Cortex of kidney (tissue), 1 donor: ENCODE results near the gene ANKS1B.
"Not testable (repeated sequence)": the region's sequence is repeated elsewhere in the genome, so short reads cannot be mapped to it uniquely, and the experiment has no call there.

Source experiments
- DNase-seq: peaks from one replicate; lab custom pipeline; 2025; lab: John Stamatoyannopoulos, UW

Gene ANKS1B

DNA sequence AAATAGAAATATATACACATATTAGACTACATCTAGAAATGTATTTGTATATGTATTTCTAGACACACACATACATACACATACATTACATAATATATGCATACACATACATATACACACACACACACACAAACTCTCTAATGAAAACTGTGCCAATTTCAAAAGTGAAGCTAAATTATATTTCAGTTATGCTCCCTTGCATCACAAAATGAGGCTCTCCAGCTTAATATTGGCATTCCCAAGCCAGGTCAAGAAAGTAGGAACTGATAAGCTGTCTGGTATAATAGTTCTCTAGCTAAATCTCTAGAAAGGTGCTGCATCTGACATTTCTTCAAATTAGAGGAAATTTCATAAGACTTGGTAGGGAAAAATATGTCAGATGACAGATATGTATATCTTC lies 280.3 kb downstream of the ANKS1B start:
- no peak for DNase-seq

DNA sequence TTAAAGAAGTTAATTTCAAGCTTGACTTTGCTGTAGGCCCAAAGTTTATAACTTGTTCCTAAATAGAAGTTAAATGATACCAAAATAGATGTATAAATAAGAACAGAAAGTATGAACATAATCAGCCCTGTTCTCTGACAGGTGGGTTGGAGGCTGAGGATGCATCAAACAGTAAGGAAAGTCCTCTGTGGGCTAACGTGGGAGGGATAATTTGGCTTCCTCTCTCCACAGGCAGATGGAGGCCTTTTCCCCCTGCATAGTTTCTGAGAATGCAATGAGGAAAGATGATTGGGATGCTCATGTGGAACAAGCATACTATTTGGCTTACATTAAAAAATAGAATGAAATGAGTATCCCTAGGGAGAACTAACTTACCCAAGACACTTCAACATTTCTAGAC lies 280.7 kb downstream of the ANKS1B start:
- DNase-seq = no peak

DNA sequence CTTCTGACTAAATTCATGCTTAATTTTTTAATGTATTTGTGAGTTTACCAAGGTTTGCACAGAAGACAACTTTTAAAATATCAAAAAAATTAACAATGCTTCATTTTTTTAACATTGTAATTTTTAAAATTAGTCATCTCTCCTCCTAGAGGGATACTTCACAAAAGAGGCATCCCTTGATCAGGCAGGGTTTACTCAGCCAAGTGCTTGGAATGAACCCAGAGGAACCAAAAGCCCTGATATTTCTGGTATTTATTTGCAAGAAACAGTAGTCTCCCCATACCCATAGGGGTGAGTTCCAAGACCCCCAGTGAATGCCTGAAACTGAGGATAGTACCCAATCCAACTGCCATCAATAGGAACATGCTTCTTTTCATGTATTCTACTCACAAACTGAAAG lies 284.7 kb downstream of the ANKS1B start:
- no peak for DNase-seq

DNA sequence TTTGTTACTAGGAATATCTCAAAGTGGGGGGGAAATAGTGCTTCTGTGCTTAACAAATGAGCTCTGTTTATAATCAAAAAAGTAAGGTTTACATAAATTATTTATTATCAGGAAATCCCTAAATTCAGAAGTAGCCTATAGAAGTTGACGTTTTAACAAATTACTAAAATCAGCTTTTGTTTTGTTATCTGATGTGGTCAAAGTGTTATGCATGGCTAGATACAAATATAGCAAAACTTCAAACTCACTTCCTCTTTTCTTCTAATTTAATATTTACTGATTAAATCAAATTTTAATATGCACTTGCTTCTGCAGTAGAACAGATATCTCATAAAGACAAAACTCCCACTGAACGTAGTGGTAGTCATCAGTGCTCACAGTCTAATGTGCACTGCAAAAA lies 289.7 kb downstream of the ANKS1B start:
- no peak for DNase-seq

DNA sequence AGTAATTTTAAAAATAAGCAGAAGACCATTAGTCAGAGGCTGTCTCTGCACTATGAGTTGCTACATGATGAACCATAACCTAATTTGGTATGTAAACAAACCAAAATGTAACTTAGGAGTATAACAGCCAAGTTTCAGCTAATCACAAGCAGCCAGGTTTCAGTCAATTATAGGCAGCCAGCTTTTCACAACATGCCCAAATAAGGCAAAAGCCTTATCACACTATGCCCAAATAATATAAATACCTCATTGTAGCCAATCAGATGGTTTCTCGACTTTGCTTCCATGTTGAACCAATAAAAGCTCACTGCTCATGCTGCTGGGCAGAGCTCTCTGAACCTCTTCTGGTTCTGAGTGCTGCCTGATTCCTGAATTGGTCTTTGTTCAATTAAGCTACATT lies 298.6 kb downstream of the ANKS1B start:
- DNase-seq = no peak

DNA sequence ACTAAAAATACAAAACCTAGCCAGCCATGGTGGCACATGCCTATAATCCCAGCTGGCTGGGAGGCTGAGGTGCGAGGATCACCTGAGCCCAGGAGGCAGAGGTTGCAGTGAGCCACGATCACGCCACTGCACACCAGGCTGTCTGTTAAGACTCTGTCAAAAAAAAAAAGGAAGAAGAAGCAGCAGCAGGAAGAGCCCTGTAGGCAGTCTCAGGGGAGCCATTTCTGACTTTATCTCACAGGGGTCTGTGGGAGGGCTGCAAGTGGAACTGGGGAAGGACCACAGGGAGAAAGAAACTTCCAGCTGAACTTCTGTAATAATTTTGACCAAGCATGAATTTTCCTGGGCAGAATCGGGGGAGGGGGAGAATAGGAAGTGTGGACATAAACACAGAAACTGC lies 304.5 kb downstream of the ANKS1B start:
- DNase-seq = no peak

DNA sequence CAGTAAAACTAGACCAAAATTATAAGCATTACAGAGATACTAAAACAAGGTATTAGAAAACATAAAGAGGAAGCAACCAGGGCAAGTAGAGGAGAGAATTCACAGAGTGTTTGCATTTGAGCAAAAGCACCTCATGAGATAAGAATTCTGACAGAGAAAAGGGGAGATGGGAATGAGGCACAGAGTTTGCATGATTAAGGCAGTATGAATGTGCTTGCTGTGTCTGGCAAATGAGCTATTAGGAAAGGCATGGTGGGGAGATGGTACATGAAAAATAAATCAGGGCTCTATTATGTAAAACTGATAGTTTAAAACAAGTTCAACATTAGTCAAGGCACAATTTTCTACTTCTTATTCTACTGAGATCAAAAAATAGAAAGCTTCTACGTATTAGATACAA lies 314.1 kb downstream of the ANKS1B start:
- no peak for DNase-seq

DNA sequence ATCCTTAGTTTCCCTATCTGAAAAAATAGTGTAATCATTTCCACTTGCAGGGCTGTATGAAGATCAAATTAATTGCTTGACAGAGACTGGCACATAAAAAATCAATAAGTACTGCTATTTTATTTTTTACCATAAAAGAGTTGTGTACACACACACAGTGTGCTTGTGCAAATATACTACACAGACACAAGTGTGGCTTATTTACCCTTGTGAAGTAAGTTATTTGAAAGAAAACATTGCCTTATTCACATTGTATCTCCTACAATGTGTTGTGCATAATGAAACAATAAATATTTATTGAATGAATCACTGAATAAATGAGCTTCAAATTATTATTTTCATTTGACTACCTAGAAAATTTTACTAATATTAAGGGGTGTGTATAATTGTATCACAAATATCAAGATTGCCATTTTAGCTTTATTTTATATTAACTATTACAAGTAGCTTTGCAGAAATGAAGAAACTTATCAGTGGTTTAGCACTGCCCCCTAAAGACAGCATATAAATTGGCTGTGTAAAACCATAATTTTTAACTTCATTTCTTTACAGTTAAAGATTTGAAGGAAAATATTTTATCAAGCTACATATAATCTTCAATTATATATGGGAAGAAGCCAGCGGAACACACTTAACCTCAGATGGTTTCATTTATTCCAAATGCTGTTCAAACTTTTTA lies 325.9 kb downstream of the ANKS1B start:
- no peak for DNase-seq

DNA sequence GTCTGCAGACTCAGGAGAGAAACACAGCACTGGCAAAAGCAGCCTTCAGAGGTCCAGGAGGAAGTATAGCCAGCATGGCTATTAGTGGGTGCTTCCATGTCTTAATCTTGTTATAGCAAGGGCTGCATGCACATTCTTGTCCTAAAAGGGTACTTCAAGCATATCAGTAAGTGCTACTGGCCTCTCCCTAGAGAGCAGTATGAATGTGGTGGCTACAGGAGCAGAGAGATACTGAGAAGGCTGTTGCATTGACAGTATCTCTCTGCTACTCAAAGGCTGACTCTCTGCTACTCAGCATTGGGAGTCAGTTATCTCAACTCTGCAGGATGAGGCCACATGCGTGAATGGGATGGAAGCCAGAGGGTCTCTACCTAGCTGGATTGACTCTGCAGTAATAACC lies 335.2 kb downstream of the ANKS1B start:
- DNase-seq = no peak

DNA sequence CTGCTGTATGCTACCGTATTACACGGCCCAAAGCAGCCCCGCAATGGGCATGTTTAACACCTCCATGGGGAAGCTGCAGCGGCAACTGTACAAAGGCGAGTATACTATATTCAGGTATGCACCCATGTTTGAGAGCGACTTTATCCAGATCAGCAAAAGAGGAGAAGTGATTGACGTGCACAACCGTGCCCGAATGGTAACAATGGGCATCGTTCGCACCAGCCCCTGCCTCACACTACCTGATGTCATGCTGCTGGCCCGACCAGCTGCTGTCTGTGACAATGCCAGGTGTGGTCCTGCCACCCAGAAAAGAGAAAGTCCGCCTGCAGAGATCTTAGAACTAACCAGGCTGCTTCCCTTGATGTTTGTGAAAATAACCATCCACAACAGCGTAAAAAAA lies 336.6 kb downstream of the ANKS1B start:
- no peak for DNase-seq

DNA sequence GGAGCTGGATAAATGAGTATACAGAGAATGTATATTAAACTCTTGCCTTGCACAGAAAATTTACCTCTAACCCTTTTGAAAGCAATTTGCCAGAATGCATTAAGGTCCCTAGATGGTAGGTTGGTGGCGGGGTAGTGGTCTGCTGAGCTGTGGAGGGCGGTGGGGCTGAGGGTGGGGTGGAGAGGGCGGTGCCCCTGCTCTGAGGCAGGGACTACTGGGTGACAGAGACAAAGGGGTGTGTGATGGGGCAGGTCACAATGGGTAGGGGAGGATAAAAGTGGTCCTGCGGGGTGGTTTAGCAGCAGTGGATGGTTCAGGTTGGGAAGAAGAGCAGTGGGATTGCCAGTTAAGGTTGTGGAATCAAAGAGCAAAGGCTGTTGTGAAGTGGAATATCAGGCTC lies 337.3 kb downstream of the ANKS1B start, which contains the start of gene GARIN6:
Gene GARIN6 (plus strand): TSS at position 301 of the 400 bp plus-strand sequence. CDS start 422 bp downstream, outside the sequence.
- DNase-seq = no peak

DNA sequence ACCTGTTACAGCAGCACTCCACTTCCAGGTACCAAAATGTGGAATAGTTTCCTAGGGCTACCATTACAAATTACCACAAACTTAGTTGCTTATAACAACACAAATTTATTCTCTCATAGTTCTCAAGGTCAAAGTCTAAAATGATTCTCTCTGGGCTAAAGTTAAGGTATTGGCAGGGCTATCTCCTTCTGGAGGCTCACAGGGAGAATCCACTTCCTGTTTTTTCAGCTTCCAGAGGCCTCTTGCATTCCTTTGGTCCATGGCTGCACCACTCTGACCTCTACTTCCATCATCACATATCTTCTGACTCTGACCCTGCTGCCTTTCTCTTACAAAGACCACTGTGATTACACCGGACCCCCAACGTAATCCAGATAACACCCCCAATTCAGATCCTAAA lies 340.1 kb downstream of the ANKS1B start:
- DNase-seq = no peak

DNA sequence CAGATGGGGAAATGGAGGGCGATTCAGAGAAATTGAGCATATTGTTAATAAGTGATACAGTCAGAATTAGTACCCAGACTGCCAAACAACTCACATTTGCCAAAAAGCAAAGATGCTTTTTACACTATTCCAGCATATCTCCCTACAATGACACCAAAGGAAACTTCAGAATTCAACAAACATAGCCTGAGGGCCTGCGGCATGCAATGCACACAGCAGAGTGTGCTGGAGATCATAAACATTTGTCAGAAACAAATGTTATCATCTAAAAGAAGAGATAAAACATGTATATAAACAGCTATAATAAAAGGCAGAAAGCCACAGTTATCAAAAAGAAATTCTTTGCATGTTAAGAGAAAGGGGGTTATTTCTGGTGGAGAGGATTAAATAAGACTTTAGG lies 357.3 kb downstream of the ANKS1B start:
- DNase-seq = no peak

DNA sequence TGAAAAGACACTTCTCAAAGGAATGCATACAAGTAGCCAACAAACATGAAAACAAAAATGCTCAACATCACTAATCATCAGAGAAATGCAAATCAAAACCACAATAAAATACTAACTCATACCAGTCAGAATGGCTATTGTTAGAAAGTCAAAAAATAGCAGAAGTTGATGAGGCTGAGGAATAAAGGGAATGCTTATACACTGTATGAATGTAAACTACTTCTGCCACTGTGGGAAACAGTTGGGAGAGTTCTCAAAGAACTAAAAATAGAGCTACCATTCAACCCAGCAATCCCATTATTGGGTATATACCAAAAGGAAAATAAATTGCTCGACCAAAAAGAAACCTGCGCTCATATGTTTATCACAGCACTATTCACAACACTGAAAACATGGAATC lies 360.1 kb downstream of the ANKS1B start:
- DNase-seq = not testable (repeated sequence)

DNA sequence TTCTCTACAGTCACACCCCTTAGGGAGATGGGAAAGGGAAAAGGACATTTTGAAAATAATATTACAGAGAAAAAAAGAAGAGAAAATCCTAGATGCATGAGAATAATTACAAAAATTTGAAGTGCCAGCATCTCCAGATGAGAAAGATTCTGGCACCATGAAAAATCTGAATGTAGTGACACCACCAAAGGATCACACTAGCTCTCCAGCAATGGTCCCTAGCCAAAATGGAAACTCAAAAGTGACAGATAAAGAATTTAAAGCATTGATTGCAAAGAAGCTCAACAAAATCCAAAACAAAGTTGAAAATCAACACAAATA lies 364.6 kb downstream of the ANKS1B start:
- no peak for DNase-seq

DNA sequence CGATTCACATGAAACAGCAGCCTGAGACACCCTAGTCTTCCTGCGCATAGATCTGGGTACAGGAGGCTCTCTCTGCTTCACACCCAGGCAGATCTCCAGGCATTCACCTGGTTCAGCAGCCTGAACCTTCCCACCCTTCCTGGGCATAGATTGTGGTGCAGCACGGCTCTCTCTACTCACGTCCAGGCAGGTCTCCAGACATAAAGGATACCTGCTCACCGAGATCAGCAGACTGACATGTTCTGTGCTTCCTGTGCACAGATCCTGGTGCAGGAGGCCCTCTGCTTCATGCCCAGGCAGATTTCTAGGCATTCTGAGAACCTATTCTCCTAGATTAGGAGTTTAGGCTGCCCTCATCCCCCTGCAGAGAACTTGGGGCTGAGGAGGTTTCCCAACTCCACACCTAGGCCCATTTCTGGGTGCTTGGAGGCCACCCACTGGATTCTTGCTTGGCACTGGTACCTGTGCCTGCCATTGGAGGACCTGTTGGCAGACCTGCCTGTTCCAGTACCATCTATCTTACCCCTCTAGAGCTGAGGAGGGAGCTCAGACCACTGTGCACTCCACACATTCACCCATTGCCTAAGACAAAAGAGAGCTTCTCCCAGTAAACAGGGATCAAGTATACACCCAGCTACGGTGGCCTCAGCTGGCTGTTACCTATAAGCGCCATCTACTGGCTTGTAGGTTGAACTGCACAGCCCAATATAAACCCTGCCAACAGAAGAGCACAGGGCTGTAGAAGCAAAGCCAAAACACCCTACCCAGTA lies 365.2 kb downstream of the ANKS1B start:
- no peak for DNase-seq

DNA sequence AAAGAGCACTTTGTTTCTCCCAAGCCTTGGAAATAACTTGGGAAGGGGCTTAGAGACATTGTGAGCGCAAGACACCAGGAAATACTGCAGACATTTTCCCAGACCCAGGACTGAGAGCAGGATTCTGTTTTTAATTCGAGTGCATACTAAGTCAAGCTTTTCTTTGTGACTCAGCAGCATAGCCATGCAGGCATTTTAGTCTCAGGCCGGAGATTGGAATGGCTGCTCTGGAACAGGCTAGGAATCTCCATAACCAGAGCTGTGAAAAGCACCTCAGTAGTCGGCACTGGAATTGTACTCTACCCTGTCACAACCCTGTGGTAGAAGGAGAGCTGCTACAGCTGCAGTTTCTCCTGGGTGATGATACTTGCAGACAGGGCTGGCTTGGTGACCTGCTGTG lies 366.1 kb downstream of the ANKS1B start:
- no peak for DNase-seq

DNA sequence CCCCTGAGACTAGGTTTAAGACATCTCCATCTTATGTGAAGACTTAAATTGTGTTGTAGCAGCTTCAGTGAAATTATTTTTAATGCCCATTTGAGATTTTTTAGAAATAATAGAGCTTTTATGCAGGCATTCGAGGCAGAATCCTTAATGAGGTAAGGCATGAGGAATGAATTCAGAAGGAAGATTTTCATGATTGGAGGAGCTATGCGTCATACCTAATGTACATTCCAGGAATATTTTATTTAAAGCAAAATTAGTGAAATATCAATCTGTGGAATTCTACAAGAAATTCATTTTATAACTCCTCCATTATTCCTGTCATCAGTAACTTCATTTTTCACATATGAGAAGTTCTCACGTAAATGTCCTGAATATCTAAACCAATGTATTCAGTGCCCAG lies 373.1 kb downstream of the ANKS1B start:
- no peak for DNase-seq

DNA sequence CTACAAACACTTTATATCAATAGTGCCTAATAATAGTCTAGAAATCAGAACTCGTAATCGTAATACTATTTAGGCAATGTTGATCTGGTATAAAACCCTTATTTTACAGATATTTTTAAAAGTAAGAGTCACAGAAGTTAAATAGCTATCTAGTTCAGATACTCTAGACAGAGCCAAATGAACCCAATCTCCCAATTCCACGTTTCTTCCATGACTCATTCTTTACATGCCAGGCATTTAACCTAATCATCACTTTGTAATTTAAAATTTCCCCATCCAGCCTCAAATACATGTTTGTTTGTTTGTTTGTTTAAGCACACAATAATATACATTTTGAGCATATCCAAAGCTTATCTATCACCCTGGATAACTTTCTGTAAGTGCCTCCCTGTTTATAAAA lies 373.6 kb downstream of the ANKS1B start:
- no peak for DNase-seq

DNA sequence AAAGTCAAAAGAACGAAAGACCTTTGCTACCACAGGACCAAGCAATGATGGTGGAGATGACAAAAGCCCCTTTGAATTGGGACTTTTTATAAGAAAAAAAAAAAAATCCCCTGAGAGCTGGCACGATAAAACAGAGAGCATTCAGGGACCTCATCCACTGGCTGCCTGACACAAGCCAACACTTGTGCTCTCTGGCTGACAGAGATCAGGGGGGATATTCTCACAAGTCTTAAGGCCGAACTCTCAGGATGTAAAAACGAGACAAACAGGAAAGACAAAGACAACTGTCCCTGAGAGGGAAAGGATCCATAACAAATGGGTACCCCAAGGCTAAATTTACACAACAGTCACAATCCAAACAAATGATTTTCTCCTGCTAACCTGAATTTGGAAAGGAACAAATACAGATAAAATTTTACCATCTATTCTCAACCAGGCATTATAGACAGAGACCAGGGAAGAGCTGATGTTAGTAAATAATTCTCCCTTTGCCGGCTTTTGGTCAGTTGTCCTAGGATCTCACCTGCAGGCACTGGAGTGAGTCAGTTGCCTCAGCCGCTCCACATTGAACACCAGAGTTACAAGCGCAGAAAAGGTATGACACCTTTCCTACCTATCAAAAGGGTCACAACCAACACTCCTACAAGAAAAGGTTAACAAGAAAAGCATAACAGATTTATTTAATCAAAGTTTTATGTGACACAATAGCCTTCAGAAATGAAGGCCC lies 375.1 kb downstream of the ANKS1B start:
- DNase-seq = no peak

DNA sequence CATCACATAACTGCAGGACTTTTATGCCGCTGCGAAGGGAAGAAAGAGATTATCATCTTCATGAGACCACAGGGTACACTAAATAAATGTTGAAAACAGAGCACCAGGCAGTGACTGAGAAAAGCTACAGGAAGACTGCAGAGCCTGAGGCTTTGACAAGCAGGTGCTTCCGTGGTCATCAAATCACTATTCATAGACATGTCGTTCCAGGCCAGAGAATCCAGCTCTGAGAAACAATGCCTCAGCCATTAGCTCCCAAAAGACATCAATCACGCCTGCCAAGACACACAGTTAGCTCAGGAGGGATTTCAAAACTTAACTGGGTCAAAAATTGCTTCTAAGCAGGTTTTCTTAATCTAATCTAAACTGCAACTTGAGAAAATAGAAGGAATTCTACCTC lies 384.3 kb downstream of the ANKS1B start:
- DNase-seq = no peak

DNA sequence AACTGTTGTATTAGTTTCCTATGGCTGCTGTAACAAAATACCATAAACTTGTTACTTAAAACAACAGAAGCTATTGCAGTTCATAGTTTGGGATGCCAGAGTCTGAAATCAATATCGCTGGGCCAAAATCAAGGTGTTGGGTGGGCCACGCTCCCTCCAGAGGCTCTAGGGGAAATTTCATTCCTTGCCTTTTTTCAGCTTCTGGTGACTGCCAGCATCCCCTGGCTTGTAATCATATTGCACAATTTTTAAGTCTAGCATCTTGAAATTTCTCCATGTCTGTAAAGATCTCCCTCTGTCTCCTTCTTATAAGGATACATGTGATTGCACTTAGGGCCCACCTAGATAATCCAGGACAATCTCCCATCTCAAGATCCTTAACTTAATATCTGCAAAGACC lies 386.0 kb downstream of the ANKS1B start:
- DNase-seq = no peak

DNA sequence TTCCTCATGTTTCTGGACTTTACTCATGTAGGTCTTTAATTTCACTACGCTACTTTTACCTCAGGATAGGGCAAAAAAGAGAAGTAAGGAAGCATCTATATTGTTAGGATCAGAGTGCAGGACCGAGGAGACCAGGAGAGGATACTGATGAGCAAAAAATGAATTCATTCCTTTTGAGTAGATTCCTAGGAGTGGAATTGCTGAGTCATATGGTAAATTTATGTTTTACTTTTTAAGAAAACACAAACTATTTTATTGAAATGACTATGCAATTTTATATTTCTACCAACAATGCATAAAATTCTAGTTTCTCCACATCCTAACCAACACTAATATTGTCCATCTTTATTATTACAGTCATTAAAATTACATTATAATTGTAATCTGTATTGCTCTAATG lies 388.0 kb downstream of the ANKS1B start:
- no peak for DNase-seq
